Heart left ventricle (tissue), 13 donors: ENCODE results near the gene LNP1.

Experiments used
- CTCF ChIP-seq, 12 donors: fragments of 200-600 bp; sonication (generic) in 4 of 12; IDR thresholded peaks; one replicate each; pipeline versions ENCODE4 v1.5.0 to v1.8.0; 2018 to 2022; ENCODE audit warnings: antibody characterized with exemption in 12 of 12, mild to moderate bottlenecking in 5 of 12
- POLR2A ChIP-seq, 2 donors: fragments of 450-650 bp; IDR thresholded peaks; one replicate each; pipeline ENCODE4 v1.6.1; 2017; ENCODE audit warnings: antibody characterized with exemption in 2 of 2, mild to moderate bottlenecking in 2 of 2, moderate library complexity in 2 of 2
- donor health status: ischemic (EF 13 %, LVEDD 7.1; RV severe dilation, severe dysfunction).
- donor health status: DM: no; HTN: yes; CAD: no.
- donor health status: DM: no; HTN: no; CAD: no.
- donor health status: ischemic (EF 25% LVEDD 6.9; RV normal size, moderate dysfunction).
- donor health status: ischemic (EF 25% LVEDD 5.7; RV mildly dilated, moderate dysfunction).
- donor health status: ischemic (EF 35%, LVEDD 5.7; RV mildly dilated, moderate dysfunction).
- donor health status: nonischemic (EF 11% LVEDD 7.7; RV severe dilation, severe dysfunction).
- donor health status: DM: yes; HTN: yes; CAD: no.
- donor health status: PGD.
- donor health status: ischemic (EF 29% LVEDD 5.4; RV normal size, mild dysfunction).
- donor health status: nonischemic (EF 23%, LVEDD 6.1; RV moderate dilation, normal function).

GRCh38 chr3:100427699-100428098 is 26.4 kb downstream of the LNP1 start:
- TF ChIP-seq CTCF (IDR thresholded peaks at IDR 0.05) (no peak), POLR2A (IDR thresholded peaks at IDR 0.05) (no peak)
